Upper lobe of right lung (tissue), 1 donor: ENCODE measurements around the gene SMAD9. TPM values are rescaled to one million over a fixed set of nuclear protein-coding genes. Genes with fewer than 3 reads are reported as not detected.
"Not testable (repeated sequence)": the region's sequence is repeated elsewhere in the genome, so short reads cannot be mapped to it uniquely, and the experiment has no call there.

ENCODE experiments used
- ATAC-seq: fragments of 200-7000 bp; cut with Tn5 transposase; one replicate; pipeline ENCODE4 v1.9.1; 2020; ENCODE audit warnings: mild to moderate bottlenecking, moderate library complexity
- DNase-seq: peaks from one replicate; pipeline ENCODE4 v3.0.0-alpha.2; 2020
- H3K27ac ChIP-seq: fragments of 200-600 bp; one replicate; pipeline ENCODE4 v1.8.0; 2022
- H3K27me3 ChIP-seq: fragments of 200-600 bp; one replicate; pipeline ENCODE4 v1.8.0; 2022; ENCODE audit warnings: mild to moderate bottlenecking
- H3K36me3 ChIP-seq: fragments of 200-600 bp; one replicate; pipeline ENCODE4 v1.8.0; 2022
- H3K4me1 ChIP-seq: fragments of 200-600 bp; one replicate; pipeline ENCODE4 v1.8.0; 2022
- H3K4me3 ChIP-seq: fragments of 200-600 bp; one replicate; pipeline ENCODE4 v1.8.0; 2022; ENCODE audit warnings: mild to moderate bottlenecking
- H3K9me3 ChIP-seq: fragments of 200-600 bp; one replicate; pipeline ENCODE4 v1.8.0; 2022
- CTCF ChIP-seq: fragments of 200-600 bp; IDR thresholded peaks from one replicate; pipeline ENCODE4 v1.8.0; 2022; ENCODE audit warnings: antibody characterized with exemption
- intact Hi-C: fragments of 100-400 bp; cut with DNase I; formaldehyde crosslinking; loops from one replicate; pipeline ENCODE4 v1.11.0; 2022
- total RNA-seq: library from RNA; stranded (reverse); fragmentation: NEBNext Ultra II Directional; extraction: Animal tissue kit (Norgen Biotek cat#: 25700); gene quantifications from one replicate; pipeline ENCODE4 v1.2.1, GENCODE V29; 2021
- donor health status: DM: no; HTN: yes; CAD: no; lungs with severe emphysema.

Gene SMAD9
- total RNA-seq, 1 donor from 2014 or later: 21.5 TPM

DNA sequence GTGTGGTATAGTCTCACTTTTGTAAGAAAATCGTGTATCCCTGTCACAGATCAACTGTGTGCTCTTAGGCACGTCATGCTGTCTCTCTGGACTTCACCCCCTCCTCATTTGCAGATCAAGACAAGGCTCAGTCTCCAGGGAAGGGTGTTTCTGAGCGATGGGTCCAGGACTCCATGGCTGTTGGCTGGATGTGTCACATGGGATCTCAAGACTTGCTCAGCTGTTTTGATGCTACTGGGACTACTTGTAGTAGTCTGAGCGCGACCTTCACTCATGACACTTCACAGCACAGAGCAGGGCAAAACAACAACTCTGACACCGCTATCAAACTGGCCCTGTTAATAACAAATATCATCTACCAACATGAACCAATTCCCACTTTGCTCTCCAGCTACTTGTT, 36.2 kb downstream of the SMAD9 start:
- TF ChIP-seq CTCF: no peak
- intact Hi-C loops: no loop called here

DNA sequence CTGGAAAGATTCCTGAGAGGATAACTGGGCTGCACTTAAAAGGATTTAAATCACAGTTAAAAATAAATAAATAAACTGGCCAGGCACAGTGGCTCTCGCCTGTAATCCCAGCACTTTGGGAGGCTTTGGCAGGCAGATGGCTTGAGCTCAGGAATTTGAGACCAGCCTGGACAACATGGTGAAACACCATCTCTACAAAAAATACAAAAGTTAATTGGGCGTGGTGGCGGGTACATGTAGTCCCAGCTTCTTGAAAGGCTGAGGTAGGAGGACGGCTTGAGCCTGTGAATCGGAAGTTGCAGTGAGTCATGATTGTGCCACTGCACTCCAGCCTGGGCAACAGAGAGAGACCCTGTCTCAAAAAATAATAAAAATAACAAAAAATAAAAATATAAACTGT, 36.6 kb downstream of the SMAD9 start:
- ATAC-seq, H3K36me3 ChIP-seq, H3K4me3 ChIP-seq, DNase-seq, intact Hi-C loops, H3K27me3 ChIP-seq, H3K27ac ChIP-seq, H3K9me3 ChIP-seq, H3K4me1 ChIP-seq: not testable (repeated sequence)

More for the DNA sequence above, 36.2 kb downstream of the SMAD9 start:
- H3K36me3 ChIP-seq: no peaks in the 10 kb centered on the region
- no peak overlapping the region for H3K4me3 ChIP-seq
- no peaks in the 10 kb centered on the region for H3K27me3 ChIP-seq
- ATAC-seq: no peak
- H3K4me1 ChIP-seq: no peaks in the 10 kb centered on the region
- no peak for DNase-seq
- no peaks in the 10 kb centered on the region for H3K9me3 ChIP-seq
- no peak overlapping the region for H3K27ac ChIP-seq

DNA sequence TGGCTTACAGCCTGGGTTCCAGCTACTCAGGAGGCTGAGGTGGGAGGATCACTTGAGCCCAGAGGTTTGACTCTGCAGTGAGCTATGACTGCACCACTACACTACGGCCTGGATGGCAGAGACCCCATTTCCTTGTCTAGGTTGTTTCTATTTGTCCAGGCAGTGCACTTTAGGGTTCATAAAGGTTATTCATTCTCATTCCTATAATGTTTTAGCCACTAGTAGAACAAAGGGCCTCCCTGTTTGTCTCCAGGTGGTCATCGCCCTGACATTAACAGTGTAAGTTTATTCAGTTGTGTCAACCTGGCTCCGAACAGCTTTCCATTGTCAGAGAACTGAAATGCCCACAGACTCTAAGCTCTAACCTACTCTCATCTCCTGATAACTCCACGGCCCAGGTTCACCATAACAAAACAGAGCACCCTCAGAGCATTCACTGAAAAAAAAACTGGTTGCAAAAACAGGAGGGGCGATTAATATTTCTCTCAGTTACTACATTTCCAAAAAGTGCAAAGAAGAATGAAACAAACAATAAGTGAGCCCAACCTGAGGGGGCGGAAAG, 37.1 kb downstream of the SMAD9 start:
- Histone ChIP-seq H3K27me3 (no peaks in the 10 kb centered on the region), H3K9me3 (no peaks in the 10 kb centered on the region), H3K4me3 (no peak overlapping the region), H3K4me1 (no peaks in the 10 kb centered on the region), H3K27ac (no peak overlapping the region), H3K36me3 (no peaks in the 10 kb centered on the region)
- no peak for ATAC-seq
- no peak for DNase-seq
- no peak for TF ChIP-seq CTCF
- intact Hi-C loops: no loop called here

DNA sequence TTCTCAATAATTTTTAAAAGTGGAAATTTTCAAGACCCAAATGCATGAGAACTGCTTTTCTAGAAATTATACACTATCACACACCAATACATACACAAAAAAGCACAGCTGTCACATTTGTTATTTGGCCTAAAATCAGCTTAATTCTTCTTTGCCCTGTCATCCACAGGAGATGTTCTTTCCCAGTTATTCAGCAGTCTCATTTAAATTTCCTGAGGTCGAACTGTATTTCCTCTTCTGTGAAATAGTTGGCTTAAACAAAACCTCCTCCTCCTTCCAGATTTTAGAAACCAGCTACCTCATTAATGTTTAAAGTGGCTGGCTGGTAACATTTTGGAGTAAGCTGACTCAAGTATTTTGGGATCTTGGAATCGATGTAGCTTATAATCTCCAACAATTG, 39.1 kb downstream of the SMAD9 start:
- TF ChIP-seq CTCF: no peak
- H3K9me3 ChIP-seq: no peaks in the 10 kb centered on the region
- no peaks in the 10 kb centered on the region for H3K4me1 ChIP-seq
- H3K36me3 ChIP-seq: no peaks in the 10 kb centered on the region
- no peaks in the 10 kb centered on the region for H3K27me3 ChIP-seq
- intact Hi-C loops: no loop called here
- no peak overlapping the region for H3K27ac ChIP-seq
- no peak overlapping the region for H3K4me3 ChIP-seq
- ATAC-seq (no peak), DNase-seq (no peak)

DNA sequence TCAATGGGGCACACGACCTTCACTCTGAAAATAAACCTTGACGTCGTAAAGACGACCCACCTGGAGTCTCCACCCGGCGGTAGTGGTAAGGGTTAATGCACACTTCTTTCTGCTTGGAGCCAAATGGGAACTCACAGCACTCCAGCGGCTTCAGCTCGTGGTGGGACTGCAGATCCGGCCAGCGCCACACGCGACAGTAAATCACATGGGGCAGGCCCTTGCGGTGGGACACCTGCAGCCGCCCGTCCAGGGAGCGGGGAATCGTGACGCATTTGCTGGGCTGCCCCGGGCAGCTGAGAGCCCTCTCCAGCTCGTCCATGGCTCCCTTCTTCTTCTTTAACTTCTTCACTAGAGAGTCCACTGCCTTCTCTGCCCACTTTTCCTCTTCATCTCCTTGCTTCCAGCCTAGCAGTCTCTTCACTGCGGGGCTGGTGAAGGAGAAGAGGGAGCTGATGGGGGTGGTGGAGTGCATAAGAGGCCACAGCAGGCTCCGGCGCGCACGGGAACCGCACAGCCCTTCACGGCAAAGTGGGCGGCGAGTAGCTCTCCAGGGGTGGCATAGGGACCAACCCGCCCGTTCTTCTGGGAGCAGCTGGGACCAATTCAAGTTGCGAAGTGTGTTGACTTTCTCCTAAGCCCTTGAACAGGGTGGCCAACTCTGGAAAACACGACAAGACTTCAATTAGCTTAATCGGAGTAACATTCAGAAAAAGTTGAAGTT, 40.7 kb downstream of the SMAD9 start:
- no peak for TF ChIP-seq CTCF
- ATAC-seq (peak; percentile 76), DNase-seq (peak; percentile 67)
- Histone ChIP-seq H3K36me3 (no peaks in the 10 kb centered on the region), H3K27ac (no peak overlapping the region), H3K27me3 (no peaks in the 10 kb centered on the region), H3K9me3 (no peaks in the 10 kb centered on the region), H3K4me1 (no peaks in the 10 kb centered on the region), H3K4me3 (no peak overlapping the region)
- intact Hi-C loops: no loop called here

DNA sequence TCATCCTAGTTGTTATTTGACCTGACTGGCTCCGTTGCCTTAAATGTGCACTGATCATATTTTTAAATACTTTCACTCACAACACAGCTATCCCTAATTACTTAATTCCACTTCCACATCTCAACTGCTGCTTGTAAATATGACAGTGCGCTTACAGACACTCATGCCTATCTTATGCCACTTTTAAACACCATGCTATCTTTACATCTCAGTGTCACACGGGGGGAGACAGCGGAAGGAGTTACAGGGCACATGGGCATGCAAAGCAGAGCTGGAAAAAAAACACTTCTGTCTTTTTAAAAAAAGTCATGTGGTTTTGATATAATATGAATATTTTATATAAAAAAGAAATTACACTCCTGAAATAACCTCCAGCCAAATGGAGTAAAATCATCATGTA, 44.1 kb downstream of the SMAD9 start:
- ATAC-seq: no peak
- DNase-seq: no peak
- intact Hi-C loops: no loop called here
- Histone ChIP-seq H3K4me3 (no peak overlapping the region), H3K4me1 (no peaks in the 10 kb centered on the region), H3K27ac (no peak overlapping the region), H3K27me3 (no peaks in the 10 kb centered on the region), H3K9me3 (no peaks in the 10 kb centered on the region), H3K36me3 (peaks cover 7% of the 10 kb centered on the region)
- TF ChIP-seq CTCF: no peak
